Sigmoid colon (tissue), 7 donors: ENCODE measurements around the gene LTN1. TPM values are rescaled to one million over a fixed set of nuclear protein-coding genes. Genes with fewer than 3 reads are reported as not detected.

Source experiments
- DNase-seq: peaks from one replicate; pipeline ENCODE4 v3.0.0-alpha.2; 2019
- H3K27ac ChIP-seq, 4 donors: fragments of 200-600 bp; sonication (generic); one replicate each; pipeline ENCODE4 v1.5.1; 2016 to 2019; ENCODE audit warnings: mild to moderate bottlenecking in 1 of 4
- H3K27me3 ChIP-seq, 3 donors: fragments of 200-600 bp; sonication (generic); one replicate each; pipeline ENCODE4 v1.5.1; 2019; ENCODE audit warnings: mild to moderate bottlenecking in 1 of 3
- H3K36me3 ChIP-seq, 4 donors: fragments of 200-600 bp; sonication (generic); one replicate each; pipeline ENCODE4 v1.5.1; 2016 to 2019
- H3K4me1 ChIP-seq, 4 donors: fragments of 200-600 bp; sonication (generic); one replicate each; pipeline ENCODE4 v1.5.1; 2017 to 2019
- H3K4me3 ChIP-seq, 4 donors: fragments of 200-600 bp; sonication (generic); one replicate each; pipeline ENCODE4 v1.5.1; 2017 to 2019; ENCODE audit warnings: mild to moderate bottlenecking in 2 of 4, moderate library complexity in 1 of 4
- H3K9me3 ChIP-seq, 4 donors: fragments of 200-600 bp in 3 of 4; sonication (generic) in 3 of 4; one replicate each; pipeline versions ENCODE4 v1.5.1 to v1.6.1; 2013 to 2019
- CTCF ChIP-seq, 4 experiments: fragments of 450-650 bp in 3 of 4; fragments of 200-600 bp in 1 of 4; IDR thresholded peaks; one replicate each; pipeline ENCODE4 v1.5.1; 2016 to 2019; ENCODE audit warnings: antibody characterized with exemption in 4 of 4, mild to moderate bottlenecking in 3 of 4, moderate library complexity in 2 of 4
- EP300 ChIP-seq, 4 donors: sonication (generic); formaldehyde crosslinking; IDR thresholded peaks; one replicate each; pipeline ENCODE4 v1.6.1; 2017; ENCODE audit warnings: antibody characterized with exemption in 4 of 4
- POLR2A ChIP-seq, 2 donors: fragments of 450-650 bp; IDR thresholded peaks; one replicate each; pipeline ENCODE4 v1.6.1; 2016; ENCODE audit warnings: antibody characterized with exemption in 2 of 2, mild to moderate bottlenecking in 2 of 2, moderate library complexity in 2 of 2
- POLR2AphosphoS5 ChIP-seq, 4 donors: sonication (generic); formaldehyde crosslinking; IDR thresholded peaks; one replicate each; pipeline ENCODE4 v1.6.1; 2017; ENCODE audit warnings: antibody characterized with exemption in 4 of 4
- whole genome bisulfite sequencing, 2 donors: extraction: QIAGEN DNeasy Blood & Tissue Kit; methylation state at CpG; one replicate each; pipeline ENCODE4 v1.1.7; 2013; 5-methylcytosine and 5-hydroxymethylcytosine counted together
- intact Hi-C: fragments of 100-400 bp; cut with DNase I; formaldehyde crosslinking; loops from one replicate; pipeline ENCODE4 v1.15.1; 2023
- polyA plus RNA-seq, 3 donors: library from polyadenylated mRNA; stranded (reverse); fragments of 200-250 nt; gene quantifications; one replicate each; pipeline ENCODE4 v1.2.3, GENCODE V29; 2013
- total RNA-seq, 4 donors: library from RNA; depleted of rRNA; stranded (reverse); fragments of >200 nt; gene quantifications; one replicate each; pipeline ENCODE4 v1.1.0, GENCODE V29; 2016
- donor health status: healthy with polysubstance abuse.
- donor health status: Bipolar disorder and iron deficiency.
- donor health status: healthy.

LTN1 gene
- total and polyA plus RNA-seq, 7 donors: 3.5 to 31.0 (median 19.4) TPM

- Histone ChIP-seq H3K4me3 (no peak overlapping the region), H3K36me3 (peaks cover 0 to 68% (median 19%) of the 10 kb centered on the region in 4 donors), H3K4me1 (peaks cover 0 to 10% (median 6%) of the 10 kb centered on the region in 4 donors), H3K27me3 (no peaks in the 10 kb centered on the region), H3K9me3 (no peaks in the 10 kb centered on the region), H3K27ac (no peak overlapping the region)
- intact Hi-C loops: no loop called here
- 97 to 100% methylated on average over 1 of the region's 1 CpG for WGBS, 2 donors
- TF ChIP-seq POLR2A (IDR thresholded peaks at IDR 0.05) (no peak), CTCF (IDR thresholded peaks at IDR 0.05) (no peak), EP300 (IDR thresholded peaks at IDR 0.05) (no peak), POLR2AphosphoS5 (IDR thresholded peaks at IDR 0.05) (no peak)
- no peak for DNase-seq
Measured at GRCh38 chr21:29030909-29031308, 38.2 kb upstream of the LTN1 start.

- H3K36me3 ChIP-seq: peaks cover 0 to 54% (median 19%) of the 10 kb centered on the region in 4 donors
- no peak overlapping the region for H3K27ac ChIP-seq
- TF ChIP-seq CTCF (IDR thresholded peaks at IDR 0.05) (no peak), EP300 (IDR thresholded peaks at IDR 0.05) (no peak), POLR2A (IDR thresholded peaks at IDR 0.05) (no peak), POLR2AphosphoS5 (IDR thresholded peaks at IDR 0.05) (no peak)
- peaks cover 0 to 18% (median 13%) of the 10 kb centered on the region in 4 donors for H3K4me1 ChIP-seq
- DNase-seq: no peak
- H3K27me3 ChIP-seq: no peaks in the 10 kb centered on the region
- intact Hi-C loops: loop anchor here (5.0 kb wide), 1 partner anchor 43 kb away; the partner anchor contains the start of gene CCT8
- H3K9me3 ChIP-seq: no peaks in the 10 kb centered on the region
- 84 to 90% methylated on average over 1 of the region's 1 CpG for WGBS, 2 donors
- no peak overlapping the region for H3K4me3 ChIP-seq
Measured at GRCh38 chr21:29029524-29029923, 36.8 kb upstream of the LTN1 start.

- H3K27me3 ChIP-seq: no peaks in the 10 kb centered on the region
- H3K9me3 ChIP-seq: no peaks in the 10 kb centered on the region
- H3K27ac ChIP-seq: peak overlapping the region; percentile 93 to 98 (median 95)
- intact Hi-C loops: loop anchor here (2.0 to 5.0 kb wide), 2 partner anchors 33 to 47 kb away; partner anchors contain the start of genes CCT8 and LTN1
- H3K4me3 ChIP-seq: peak overlapping the region; percentile 57 to 72 (median 65)
- WGBS, 2 donors: 2 to 6% methylated on average over 6 of the region's 6 CpGs
- DNase-seq: no peak
- H3K4me1 ChIP-seq: peaks cover 0 to 18% (median 15%) of the 10 kb centered on the region in 4 donors
- TF ChIP-seq POLR2A (IDR thresholded peaks at IDR 0.05) (no peak), CTCF (IDR thresholded peaks at IDR 0.05) (peak in 1 of 4 experiments; percentile 0)
- peaks cover 0 to 15% (median 0%) of the 10 kb centered on the region in 4 donors for H3K36me3 ChIP-seq
Measured at GRCh38 chr21:29025328-29025713, 32.6 kb upstream of the LTN1 start.

GRCh38 chr21:29024474-29025327, 32.0 kb upstream of the LTN1 start, which contains the start of gene USP16:
Gene USP16, plus strand, starts transcription at chr21:29024668. Its CDS starts 3,246 bp downstream, at chr21:29027914.
- no peaks in the 10 kb centered on the region for H3K27me3 ChIP-seq
- WGBS, 2 donors: 0% methylated on average over 48 of the region's 48 CpGs
- H3K4me1 ChIP-seq: peaks cover 0 to 21% (median 16%) of the 10 kb centered on the region in 4 donors
- peak within 1 kb of the TSS; percentile 93 to 98 (median 95) for H3K27ac ChIP-seq
- H3K4me3 ChIP-seq: peak within 1 kb of the TSS; percentile 57 to 72 (median 65)
- H3K9me3 ChIP-seq: no peaks in the 10 kb centered on the region
- DNase-seq: peak; percentile 98
- peaks cover 0 to 9% (median 0%) of the 10 kb centered on the region in 4 donors for H3K36me3 ChIP-seq
- TF ChIP-seq CTCF (IDR thresholded peaks at IDR 0.05) (peak in 1 of 4 experiments; percentile 31), POLR2AphosphoS5 (IDR thresholded peaks at IDR 0.05) (peak; percentile 52 to 83 (median 68)), POLR2A (IDR thresholded peaks at IDR 0.05) (peak; percentile 11 to 17), EP300 (IDR thresholded peaks at IDR 0.05) (peak in 1 of 4 donors; percentile 12)
- intact Hi-C loops: loop anchor here (1.0 to 5.0 kb wide), 3 partner anchors 22 to 48 kb away; partner anchors contain the start of genes CCT8 and LTN1
